Fibroblast of skin of right quadriceps (primary cell): Measurements from ENCODE around the gene PTPRG.

Experiments used
- DNase-seq: peaks from one replicate; pipeline ENCODE4 v3.0.0-alpha.2; 2013

The PTPRG gene

GRCh38 chr3:62142331-62143085, 581.1 kb downstream of the PTPRG start:
- no peak for DNase-seq

- DNase-seq, result no peak
Observed at GRCh38 chr3:62143843-62144450, 582.6 kb downstream of the PTPRG start.

GRCh38 chr3:62144482-62144881, 583.1 kb downstream of the PTPRG start:
- no peak for DNase-seq

GRCh38 chr3:62145086-62145757, 583.9 kb downstream of the PTPRG start:
- DNase-seq, result no peak

GRCh38 chr3:62149539-62149938, 588.2 kb downstream of the PTPRG start:
- no peak for DNase-seq

GRCh38 chr3:62149962-62150361, 588.6 kb downstream of the PTPRG start:
- peak; percentile 54 for DNase-seq

- DNase-seq, result peak; percentile 28
Observed at GRCh38 chr3:62151591-62151990, 590.2 kb downstream of the PTPRG start.

GRCh38 chr3:62153231-62153630, 591.9 kb downstream of the PTPRG start:
- no peak for DNase-seq

- no peak for DNase-seq
Observed at GRCh38 chr3:62154457-62155148, 593.2 kb downstream of the PTPRG start.

- no peak for DNase-seq
Observed at GRCh38 chr3:62159056-62159708, 597.8 kb downstream of the PTPRG start.

- DNase-seq, result no peak
Observed at GRCh38 chr3:62159709-62160092, 598.3 kb downstream of the PTPRG start.

- no peak for DNase-seq
Observed at GRCh38 chr3:62161371-62161770, 600.0 kb downstream of the PTPRG start.

- no peak for DNase-seq
Observed at GRCh38 chr3:62164196-62164595, 602.8 kb downstream of the PTPRG start.

- DNase-seq, result no peak
Observed at GRCh38 chr3:62164746-62165145, 603.4 kb downstream of the PTPRG start.

- no peak for DNase-seq
Observed at GRCh38 chr3:62167566-62168262, 606.3 kb downstream of the PTPRG start.

GRCh38 chr3:62168356-62168755, 607.0 kb downstream of the PTPRG start:
- DNase-seq, result no peak

GRCh38 chr3:62169906-62170660, 608.7 kb downstream of the PTPRG start:
- peak; percentile 65 for DNase-seq

GRCh38 chr3:62171789-62172188, 610.4 kb downstream of the PTPRG start:
- DNase-seq, result no peak

- no peak for DNase-seq
Observed at GRCh38 chr3:62172199-62172598, 610.8 kb downstream of the PTPRG start.

GRCh38 chr3:62173939-62174515, 612.7 kb downstream of the PTPRG start:
- DNase-seq, result no peak

- no peak for DNase-seq
Observed at GRCh38 chr3:62175161-62175560, 613.8 kb downstream of the PTPRG start.
